Mesothelial cell of epicardium (in vitro differentiated cells): Measurements from ENCODE around the gene MYLK. TPM values are rescaled to one million over a fixed set of nuclear protein-coding genes. Genes with fewer than 3 reads are reported as not detected.
A peak's percentile ranks its signal among the peaks of the same experiment; 100 is the strongest.

Source experiments
- DNase-seq, 2 experiments: peaks; one replicate each; pipeline ENCODE4 v3.0.0; 2021; ENCODE audit warnings: low spot score in 2 of 2; ENCODE audit not compliant: unreplicated experiment in 2 of 2
- H3K27ac Mint-ChIP-seq: 2 replicates; pipeline ENCODE4 v1.8.0; 2021; ENCODE audit warnings: mixed read lengths
- H3K27me3 Mint-ChIP-seq: 2 replicates; pipeline ENCODE4 v1.8.0; 2021; ENCODE audit warnings: low read depth, mixed read lengths
- H3K36me3 Mint-ChIP-seq: 2 replicates; pipeline ENCODE4 v1.8.0; 2021; ENCODE audit warnings: mixed read lengths
- H3K4me1 Mint-ChIP-seq: 2 replicates; pipeline ENCODE4 v1.8.0; 2021; ENCODE audit warnings: mixed read lengths
- H3K4me3 Mint-ChIP-seq: 2 replicates; pipeline ENCODE4 v1.8.0; 2021; ENCODE audit warnings: mild to moderate bottlenecking, moderate library complexity, mixed read lengths
- H3K9me3 Mint-ChIP-seq: 2 replicates; pipeline ENCODE4 v1.8.0; 2021; ENCODE audit warnings: mixed read lengths
- CTCF ChIP-seq: fragments of 200-600 bp; sonication (generic); IDR thresholded peaks from one replicate; pipeline ENCODE4 v1.5.0; 2021; ENCODE audit warnings: antibody characterized with exemption; ENCODE audit not compliant: unreplicated experiment
- total RNA-seq: library from RNA; stranded (reverse); gene quantifications from 3 replicates; pipeline ENCODE4 v1.2.1, GENCODE V29; 2021

MYLK gene
- total RNA-seq, 1 donor from 2014 or later: 14.3 TPM

- H3K4me1 Mint-ChIP-seq: peaks cover 42% of the 10 kb centered on the region
- H3K27ac Mint-ChIP-seq: no peak overlapping the region
- DNase-seq: no peak
- H3K36me3 Mint-ChIP-seq: no peaks in the 10 kb centered on the region
- H3K9me3 Mint-ChIP-seq: no peaks in the 10 kb centered on the region
- H3K27me3 Mint-ChIP-seq: no peaks in the 10 kb centered on the region
- TF ChIP-seq CTCF: no peak
- no peak overlapping the region for H3K4me3 Mint-ChIP-seq
These were observed 204.3 kb downstream of the MYLK start for GRCh38 chr3:123679712-123680386.

GRCh38 chr3:123678108-123678511, 206.0 kb downstream of the MYLK start:
- H3K27ac Mint-ChIP-seq: peak overlapping the region; percentile 27
- TF ChIP-seq CTCF: no peak
- H3K4me3 Mint-ChIP-seq: peak overlapping the region; percentile 4
- no peaks in the 10 kb centered on the region for H3K9me3 Mint-ChIP-seq
- H3K4me1 Mint-ChIP-seq: peaks cover 42% of the 10 kb centered on the region
- no peaks in the 10 kb centered on the region for H3K27me3 Mint-ChIP-seq
- H3K36me3 Mint-ChIP-seq: no peaks in the 10 kb centered on the region
- no peak for DNase-seq

- Mint-ChIP-seq H3K36me3 (no peaks in the 10 kb centered on the region), H3K27me3 (no peaks in the 10 kb centered on the region), H3K9me3 (no peaks in the 10 kb centered on the region), H3K4me3 (no peak overlapping the region), H3K4me1 (peaks cover 8% of the 10 kb centered on the region), H3K27ac (no peak overlapping the region)
- no peak for DNase-seq
- no peak for TF ChIP-seq CTCF
These were observed 211.5 kb downstream of the MYLK start for GRCh38 chr3:123672429-123673146.

GRCh38 chr3:123670743-123671142, 213.4 kb downstream of the MYLK start:
- Mint-ChIP-seq H3K4me3 (no peak overlapping the region), H3K9me3 (no peaks in the 10 kb centered on the region), H3K27ac (no peak overlapping the region), H3K27me3 (no peaks in the 10 kb centered on the region), H3K4me1 (peaks cover 2% of the 10 kb centered on the region), H3K36me3 (no peaks in the 10 kb centered on the region)
- no peak for TF ChIP-seq CTCF
- no peak for DNase-seq

- H3K27ac Mint-ChIP-seq: no peak overlapping the region
- no peaks in the 10 kb centered on the region for H3K36me3 Mint-ChIP-seq
- no peak for TF ChIP-seq CTCF
- H3K4me3 Mint-ChIP-seq: no peak overlapping the region
- no peaks in the 10 kb centered on the region for H3K9me3 Mint-ChIP-seq
- H3K4me1 Mint-ChIP-seq: peaks cover 3% of the 10 kb centered on the region
- DNase-seq: no peak
- no peaks in the 10 kb centered on the region for H3K27me3 Mint-ChIP-seq
These were observed 215.2 kb downstream of the MYLK start for GRCh38 chr3:123668906-123669305.
